Natural killer cell (primary cell): ENCODE data around the gene CCAR1. TPM values are rescaled to one million over a fixed set of nuclear protein-coding genes. Genes with fewer than 3 reads are reported as not detected.

ENCODE experiments used
- ATAC-seq, 3 donors: fragments of 150-1000 bp in 2 of 3; fragments of 200-7000 bp in 1 of 3; cut with Tn5 transposase; 1 replicate in 1 of 3; 2 replicates in 2 of 3; pipeline ENCODE4 v1.10.0; 2021; ENCODE audit warnings: mild to moderate bottlenecking in 2 of 3, moderate library complexity in 2 of 3
- DNase-seq, 2 donors: peaks; one replicate each; pipeline versions ENCODE4 v3.0.0 to v3.0.0-alpha.2; 2013 to 2021; ENCODE audit warnings: mixed read lengths in 1 of 2
- H3K27ac ChIP-seq: one replicate; pipeline ENCODE4 v1.5.1; 2013; ENCODE audit warnings: mild to moderate bottlenecking, low read length
- H3K27me3 ChIP-seq: one replicate; pipeline ENCODE4 v1.6.1; 2013; ENCODE audit warnings: low read length; ENCODE audit not compliant: control insufficient read depth, insufficient read depth
- H3K36me3 ChIP-seq: one replicate; pipeline ENCODE4 v1.6.1; 2013; ENCODE audit warnings: low read length; ENCODE audit not compliant: control insufficient read depth, insufficient read depth
- H3K4me1 ChIP-seq: one replicate; pipeline ENCODE4 v1.6.1; 2013; ENCODE audit warnings: low read length; ENCODE audit not compliant: control insufficient read depth, insufficient read depth
- H3K4me3 ChIP-seq: one replicate; pipeline ENCODE4 v1.5.1; 2013; ENCODE audit warnings: low read length
- H3K9me3 ChIP-seq: one replicate; pipeline ENCODE4 v1.6.1; 2013; ENCODE audit warnings: low read length; ENCODE audit not compliant: control insufficient read depth, insufficient read depth
- H3K27ac Mint-ChIP-seq, 2 donors: one replicate each; pipeline ENCODE4 v1.8.0; 2022; ENCODE audit warnings: mild to moderate bottlenecking in 2 of 2, mixed read lengths in 2 of 2, moderate library complexity in 1 of 2
- H3K27me3 Mint-ChIP-seq, 2 donors: one replicate each; pipeline ENCODE4 v1.8.0; 2022; ENCODE audit warnings: low read depth in 2 of 2, mixed read lengths in 2 of 2
- H3K36me3 Mint-ChIP-seq: one replicate; pipeline ENCODE4 v1.8.0; 2022; ENCODE audit warnings: mixed read lengths
- H3K4me1 Mint-ChIP-seq, 2 donors: one replicate each; pipeline ENCODE4 v1.8.0; 2022; ENCODE audit warnings: mixed read lengths in 2 of 2
- H3K4me3 Mint-ChIP-seq: one replicate; pipeline ENCODE4 v1.8.0; 2022; ENCODE audit warnings: mild to moderate bottlenecking, moderate library complexity, mixed read lengths
- H3K9me3 Mint-ChIP-seq, 2 donors: one replicate each; pipeline ENCODE4 v1.8.0; 2022; ENCODE audit warnings: mixed read lengths in 2 of 2
- WGBS: methylation state at CpG from one replicate; pipeline ENCODE4 v1.1.7; 2013; ENCODE audit warnings: missing lambda C conversion rate; ENCODE audit not compliant: insufficient coverage; 5-methylcytosine and 5-hydroxymethylcytosine counted together
- intact Hi-C: fragments of 100-400 bp; cut with micrococcal nuclease; formaldehyde crosslinking; loops from one replicate; pipeline ENCODE4 v1.14.2; 2022
- total RNA-seq, 4 donors: library from RNA; stranded (reverse); fragments of 120-200 nt in 1 of 4; gene quantifications; one replicate each; pipeline versions ENCODE4 v1.2.3 to v1.2.4, GENCODE V29; 2013 to 2022
- TF ChIP-seq, protein P1 (sequence below): fragments of 200-600 bp; IDR thresholded peaks from one replicate; pipeline ENCODE4 v1.8.0; 2022; ENCODE audit warnings: antibody characterized with exemption

CCAR1 gene, protein sequence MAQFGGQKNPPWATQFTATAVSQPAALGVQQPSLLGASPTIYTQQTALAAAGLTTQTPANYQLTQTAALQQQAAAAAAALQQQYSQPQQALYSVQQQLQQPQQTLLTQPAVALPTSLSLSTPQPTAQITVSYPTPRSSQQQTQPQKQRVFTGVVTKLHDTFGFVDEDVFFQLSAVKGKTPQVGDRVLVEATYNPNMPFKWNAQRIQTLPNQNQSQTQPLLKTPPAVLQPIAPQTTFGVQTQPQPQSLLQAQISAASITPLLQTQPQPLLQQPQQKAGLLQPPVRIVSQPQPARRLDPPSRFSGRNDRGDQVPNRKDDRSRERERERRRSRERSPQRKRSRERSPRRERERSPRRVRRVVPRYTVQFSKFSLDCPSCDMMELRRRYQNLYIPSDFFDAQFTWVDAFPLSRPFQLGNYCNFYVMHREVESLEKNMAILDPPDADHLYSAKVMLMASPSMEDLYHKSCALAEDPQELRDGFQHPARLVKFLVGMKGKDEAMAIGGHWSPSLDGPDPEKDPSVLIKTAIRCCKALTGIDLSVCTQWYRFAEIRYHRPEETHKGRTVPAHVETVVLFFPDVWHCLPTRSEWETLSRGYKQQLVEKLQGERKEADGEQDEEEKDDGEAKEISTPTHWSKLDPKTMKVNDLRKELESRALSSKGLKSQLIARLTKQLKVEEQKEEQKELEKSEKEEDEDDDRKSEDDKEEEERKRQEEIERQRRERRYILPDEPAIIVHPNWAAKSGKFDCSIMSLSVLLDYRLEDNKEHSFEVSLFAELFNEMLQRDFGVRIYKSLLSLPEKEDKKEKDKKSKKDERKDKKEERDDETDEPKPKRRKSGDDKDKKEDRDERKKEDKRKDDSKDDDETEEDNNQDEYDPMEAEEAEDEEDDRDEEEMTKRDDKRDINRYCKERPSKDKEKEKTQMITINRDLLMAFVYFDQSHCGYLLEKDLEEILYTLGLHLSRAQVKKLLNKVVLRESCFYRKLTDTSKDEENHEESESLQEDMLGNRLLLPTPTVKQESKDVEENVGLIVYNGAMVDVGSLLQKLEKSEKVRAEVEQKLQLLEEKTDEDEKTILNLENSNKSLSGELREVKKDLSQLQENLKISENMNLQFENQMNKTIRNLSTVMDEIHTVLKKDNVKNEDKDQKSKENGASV
- total RNA-seq = 10 to 100 TPM; 73.7 to 84.1 (median 77.6) TPM
- 86.1 TPM for total RNA-seq (2013)

DNA sequence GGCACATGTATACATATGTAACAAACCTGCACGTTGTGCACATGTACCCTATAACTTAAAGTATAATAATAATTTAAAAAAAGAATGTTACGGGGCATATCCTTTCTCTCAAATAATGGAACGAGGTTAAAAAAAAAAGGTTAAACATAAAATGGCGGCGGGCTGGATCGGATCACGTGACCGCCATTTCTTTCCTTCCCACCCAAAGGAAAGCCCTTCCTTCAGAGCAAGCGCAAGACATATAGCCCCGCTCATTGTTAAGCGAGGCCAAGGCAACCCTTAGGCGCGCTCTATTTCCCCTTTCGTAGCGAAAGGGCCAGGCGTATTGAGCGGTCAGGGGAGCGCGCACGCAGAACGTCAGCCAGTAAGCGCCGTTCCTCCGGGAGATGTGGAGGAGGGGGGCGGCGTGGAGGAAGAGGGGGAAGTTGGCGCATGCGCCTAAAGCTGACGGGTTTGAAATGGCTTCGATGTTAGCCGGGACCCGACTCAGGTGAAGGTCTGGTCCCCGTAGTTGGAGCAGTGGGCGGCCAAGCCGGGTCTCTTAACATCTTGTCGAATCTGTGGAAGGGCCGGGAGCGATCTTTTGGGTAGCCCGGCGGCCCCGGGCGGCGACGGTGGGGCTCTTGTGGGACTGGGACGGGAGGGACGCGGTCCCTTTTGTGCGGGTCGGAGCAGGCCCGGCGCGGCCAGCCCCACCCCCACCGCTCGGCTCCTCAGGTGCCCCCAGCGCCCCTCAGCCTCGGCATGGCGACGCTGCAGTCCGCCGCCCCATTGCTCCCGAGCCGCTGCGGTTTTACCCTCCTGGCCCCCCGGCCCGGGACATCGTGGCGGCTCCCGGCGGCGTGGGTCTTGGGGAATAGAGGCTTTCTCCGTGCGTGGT is at the start of gene CCAR1:
TSS of gene CCAR1 (plus strand) at position 447 of the 880 bp plus-strand sequence. CDS start 1,266 bp downstream, outside the sequence.
- Histone ChIP-seq H3K36me3 (peaks cover 11% of the 10 kb centered on the region), H3K4me1 (peaks cover 17% of the 10 kb centered on the region), H3K9me3 (no peaks in the 10 kb centered on the region), H3K27ac (peak within 1 kb of the TSS; percentile 97), H3K27me3 (no peaks in the 10 kb centered on the region), H3K4me3 (peak within 1 kb of the TSS; percentile 73)
- TF ChIP-seq, protein P1, sequence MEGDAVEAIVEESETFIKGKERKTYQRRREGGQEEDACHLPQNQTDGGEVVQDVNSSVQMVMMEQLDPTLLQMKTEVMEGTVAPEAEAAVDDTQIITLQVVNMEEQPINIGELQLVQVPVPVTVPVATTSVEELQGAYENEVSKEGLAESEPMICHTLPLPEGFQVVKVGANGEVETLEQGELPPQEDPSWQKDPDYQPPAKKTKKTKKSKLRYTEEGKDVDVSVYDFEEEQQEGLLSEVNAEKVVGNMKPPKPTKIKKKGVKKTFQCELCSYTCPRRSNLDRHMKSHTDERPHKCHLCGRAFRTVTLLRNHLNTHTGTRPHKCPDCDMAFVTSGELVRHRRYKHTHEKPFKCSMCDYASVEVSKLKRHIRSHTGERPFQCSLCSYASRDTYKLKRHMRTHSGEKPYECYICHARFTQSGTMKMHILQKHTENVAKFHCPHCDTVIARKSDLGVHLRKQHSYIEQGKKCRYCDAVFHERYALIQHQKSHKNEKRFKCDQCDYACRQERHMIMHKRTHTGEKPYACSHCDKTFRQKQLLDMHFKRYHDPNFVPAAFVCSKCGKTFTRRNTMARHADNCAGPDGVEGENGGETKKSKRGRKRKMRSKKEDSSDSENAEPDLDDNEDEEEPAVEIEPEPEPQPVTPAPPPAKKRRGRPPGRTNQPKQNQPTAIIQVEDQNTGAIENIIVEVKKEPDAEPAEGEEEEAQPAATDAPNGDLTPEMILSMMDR = no peak
- H3K27ac Mint-ChIP-seq = peak within 1 kb of the TSS; percentile 97 to 99
- no peaks in the 10 kb centered on the region for H3K27me3 Mint-ChIP-seq
- DNase-seq (peak; percentile 92 to 99), ATAC-seq (peak; percentile 91 to 99 (median 95))
- H3K36me3 Mint-ChIP-seq = no peaks in the 10 kb centered on the region
- no peaks in the 10 kb centered on the region for H3K9me3 Mint-ChIP-seq
- WGBS = under 1% methylated on average over 70 of the region's 72 CpGs
- intact Hi-C loops = loop anchor here (2.0 to 5.0 kb wide), 2 partner anchors 170 to 389 kb away; partner anchors contain the start of genes HNRNPH3 and PBLD
- H3K4me3 Mint-ChIP-seq = peak within 1 kb of the TSS; percentile 99
- H3K4me1 Mint-ChIP-seq = peaks cover 10 to 18% of the 10 kb centered on the region in 2 donors

GRCh38 chr10:68684413-68684812 is 36.6 kb upstream of the CCAR1 start:
- Histone ChIP-seq H3K36me3 (peaks cover 7% of the 10 kb centered on the region), H3K9me3 (no peaks in the 10 kb centered on the region), H3K4me3 (peak overlapping the region; percentile 2), H3K27ac (no peak overlapping the region), H3K27me3 (no peaks in the 10 kb centered on the region), H3K4me1 (no peaks in the 10 kb centered on the region)
- no peak overlapping the region for H3K27ac Mint-ChIP-seq
- no peaks in the 10 kb centered on the region for H3K4me1 Mint-ChIP-seq
- H3K36me3 Mint-ChIP-seq = peaks cover 9% of the 10 kb centered on the region
- DNase-seq = peak in 1 of 2 donors; percentile 57
- no peak overlapping the region for H3K4me3 Mint-ChIP-seq
- TF ChIP-seq, protein P1 = no peak
- peak in 1 of 3 donors; percentile 64 for ATAC-seq
- H3K9me3 Mint-ChIP-seq = no peaks in the 10 kb centered on the region
- intact Hi-C loops = no loop called here
- 79% methylated on average over 3 of the region's 3 CpGs for WGBS
- H3K27me3 Mint-ChIP-seq = no peaks in the 10 kb centered on the region

GRCh38 chr10:68696018-68696417 is 25.0 kb upstream of the CCAR1 start:
- TF ChIP-seq, protein P1 = no peak

More at GRCh38 chr10:68696018-68696417, 25.0 kb upstream of the CCAR1 start:
- H3K27me3 ChIP-seq = no peaks in the 10 kb centered on the region
- no peaks in the 10 kb centered on the region for H3K9me3 ChIP-seq
- 100% methylated on average over 1 of the region's 1 CpG for WGBS
- no peaks in the 10 kb centered on the region for H3K4me1 ChIP-seq
- no peak overlapping the region for H3K27ac ChIP-seq
- DNase-seq = no peak
- intact Hi-C loops = no loop called here
- no peaks in the 10 kb centered on the region for H3K36me3 ChIP-seq
- H3K4me3 Mint-ChIP-seq = no peak overlapping the region
- no peak for ATAC-seq
- no peaks in the 10 kb centered on the region for H3K4me1 Mint-ChIP-seq
- H3K4me3 ChIP-seq = no peak overlapping the region
- H3K36me3 Mint-ChIP-seq = no peaks in the 10 kb centered on the region
- no peaks in the 10 kb centered on the region for H3K9me3 Mint-ChIP-seq
- H3K27me3 Mint-ChIP-seq = no peaks in the 10 kb centered on the region
- H3K27ac Mint-ChIP-seq = no peak overlapping the region
